Measurements from ENCODE around the gene MDH2.

The MDH2 gene

GRCh38 chr7:76066716-76067503, 19.0 kb downstream of the MDH2 start:
- WGBS (ENCODE audit: insufficient coverage) = 93% methylated on average over 13 of the region's 14 CpGs
- Histone ChIP-seq H3K4me3 (ENCODE audit: control insufficient read depth in 1 of 7, extremely low read depth in 1 of 7, insufficient read depth in 4 of 7, low read depth in 2 of 7, low read length in 6 of 7) (no peak overlapping the region), H3K9me3 (ENCODE audit: control extremely low read depth in 1 of 5, control insufficient read depth in 4 of 5, insufficient read depth in 2 of 5, low read depth in 1 of 5, low read length in 4 of 5) (no peaks in the 10 kb centered on the region), H3K27me3 (replicated peaks in 2 of 5; ENCODE audit: control insufficient read depth in 4 of 5, insufficient read depth in 5 of 5, low read length in 4 of 5) (no peaks in the 10 kb centered on the region), H3K36me3 (ENCODE audit: control insufficient read depth in 4 of 4, insufficient read depth in 4 of 4, low read length in 3 of 4) (peaks cover 6 to 58% (median 45%) of the 10 kb centered on the region in 4 experiments), H3K27ac (ENCODE audit: insufficient read depth in 1 of 2, low read depth in 1 of 2, low read length in 2 of 2, poor library complexity in 1 of 2, severe bottlenecking in 2 of 2) (no peak overlapping the region), H3K4me1 (ENCODE audit: control extremely low read depth in 1 of 4, control insufficient read depth in 4 of 4, insufficient read depth in 4 of 4, low read length in 3 of 4) (no peaks in the 10 kb centered on the region)
- no peak for DNase-seq
- POLR2A ChIA-PET = interaction anchor here (0.7 kb wide), 1 partner anchor 231 kb away, joined by 3 read pairs; no protein-coding TSS in a partner anchor
- CTCF ChIA-PET = interaction anchor here (1.1 to 1.2 kb wide), 2 partner anchors 20 to 110 kb away, joined by 4 to 5 read pairs; no protein-coding TSS in a partner anchor

GRCh38 chr7:76069238-76069638, 21.3 kb downstream of the MDH2 start:
- Histone ChIP-seq H3K27me3 (replicated peaks in 2 of 5; ENCODE audit: control insufficient read depth in 4 of 5, insufficient read depth in 5 of 5, low read length in 4 of 5) (no peaks in the 10 kb centered on the region), H3K27ac (ENCODE audit: insufficient read depth in 1 of 2, low read depth in 1 of 2, low read length in 2 of 2, poor library complexity in 1 of 2, severe bottlenecking in 2 of 2) (no peak overlapping the region), H3K4me1 (ENCODE audit: control extremely low read depth in 1 of 4, control insufficient read depth in 4 of 4, insufficient read depth in 4 of 4, low read length in 3 of 4) (no peaks in the 10 kb centered on the region), H3K9me3 (ENCODE audit: control extremely low read depth in 1 of 5, control insufficient read depth in 4 of 5, insufficient read depth in 2 of 5, low read depth in 1 of 5, low read length in 4 of 5) (no peaks in the 10 kb centered on the region), H3K36me3 (ENCODE audit: control insufficient read depth in 4 of 4, insufficient read depth in 4 of 4, low read length in 3 of 4) (peaks cover 6 to 35% (median 30%) of the 10 kb centered on the region in 4 experiments), H3K4me3 (ENCODE audit: control insufficient read depth in 1 of 7, extremely low read depth in 1 of 7, insufficient read depth in 4 of 7, low read depth in 2 of 7, low read length in 6 of 7) (no peak overlapping the region)
- DNase-seq = peak; percentile 60 to 77 (median 75)
- CTCF ChIA-PET = interaction anchor here (0.7 to 1.4 kb wide), 7 partner anchors 9 to 249 kb away, joined by 3 read pairs; no protein-coding TSS in a partner anchor
- POLR2A ChIA-PET = interaction anchor here (0.6 kb wide), 1 partner anchor 29 kb away, joined by 7 read pairs; no protein-coding TSS in a partner anchor
- WGBS (ENCODE audit: insufficient coverage) = 59% methylated on average over 7 of the region's 8 CpGs

- Histone ChIP-seq H3K9me3 (ENCODE audit: control extremely low read depth in 1 of 5, control insufficient read depth in 4 of 5, insufficient read depth in 2 of 5, low read depth in 1 of 5, low read length in 4 of 5) (peaks cover 0 to 3% (median 0%) of the 10 kb centered on the region in 5 experiments), H3K4me1 (ENCODE audit: control extremely low read depth in 1 of 4, control insufficient read depth in 4 of 4, insufficient read depth in 4 of 4, low read length in 3 of 4) (no peaks in the 10 kb centered on the region), H3K27me3 (replicated peaks in 2 of 5; ENCODE audit: control insufficient read depth in 4 of 5, insufficient read depth in 5 of 5, low read length in 4 of 5) (no peaks in the 10 kb centered on the region), H3K27ac (ENCODE audit: insufficient read depth in 1 of 2, low read depth in 1 of 2, low read length in 2 of 2, poor library complexity in 1 of 2, severe bottlenecking in 2 of 2) (no peak overlapping the region), H3K4me3 (ENCODE audit: control insufficient read depth in 1 of 7, extremely low read depth in 1 of 7, insufficient read depth in 4 of 7, low read depth in 2 of 7, low read length in 6 of 7) (no peak overlapping the region), H3K36me3 (ENCODE audit: control insufficient read depth in 4 of 4, insufficient read depth in 4 of 4, low read length in 3 of 4) (peaks cover 0 to 11% (median 9%) of the 10 kb centered on the region in 4 experiments)
- CTCF ChIA-PET = interaction anchor here (0.6 to 1.3 kb wide), 4 partner anchors 9 to 1452 kb away, joined by 3 to 5 read pairs (median 4); no protein-coding TSS in a partner anchor
- WGBS (ENCODE audit: insufficient coverage) = 98% methylated on average over 43 of the region's 47 CpGs
- POLR2A ChIA-PET = no interaction called here
- DNase-seq = no peak
These were observed 23.7 kb downstream of the MDH2 start for GRCh38 chr7:76071316-76072242.

- Histone ChIP-seq H3K27me3 (replicated peaks in 2 of 5; ENCODE audit: control insufficient read depth in 4 of 5, insufficient read depth in 5 of 5, low read length in 4 of 5) (no peaks in the 10 kb centered on the region), H3K9me3 (ENCODE audit: control extremely low read depth in 1 of 5, control insufficient read depth in 4 of 5, insufficient read depth in 2 of 5, low read depth in 1 of 5, low read length in 4 of 5) (peaks cover 0 to 3% (median 0%) of the 10 kb centered on the region in 5 experiments), H3K27ac (ENCODE audit: insufficient read depth in 1 of 2, low read depth in 1 of 2, low read length in 2 of 2, poor library complexity in 1 of 2, severe bottlenecking in 2 of 2) (no peak overlapping the region), H3K36me3 (ENCODE audit: control insufficient read depth in 4 of 4, insufficient read depth in 4 of 4, low read length in 3 of 4) (peaks cover 0 to 4% (median 2%) of the 10 kb centered on the region in 4 experiments), H3K4me3 (ENCODE audit: control insufficient read depth in 1 of 7, extremely low read depth in 1 of 7, insufficient read depth in 4 of 7, low read depth in 2 of 7, low read length in 6 of 7) (no peak overlapping the region), H3K4me1 (ENCODE audit: control extremely low read depth in 1 of 4, control insufficient read depth in 4 of 4, insufficient read depth in 4 of 4, low read length in 3 of 4) (no peaks in the 10 kb centered on the region)
- DNase-seq = no peak
- 95% methylated on average over 45 of the region's 47 CpGs for WGBS (ENCODE audit: insufficient coverage)
- CTCF ChIA-PET = interaction anchor here (2.0 kb wide), 1 partner anchor 10 kb away, joined by 7 read pairs; no protein-coding TSS in a partner anchor
- POLR2A ChIA-PET = no interaction called here
These were observed 24.6 kb downstream of the MDH2 start for GRCh38 chr7:76072243-76073148.

GRCh38 chr7:76073335-76073990, 25.6 kb downstream of the MDH2 start:
- Histone ChIP-seq H3K27ac (ENCODE audit: insufficient read depth in 1 of 2, low read depth in 1 of 2, low read length in 2 of 2, poor library complexity in 1 of 2, severe bottlenecking in 2 of 2) (no peak overlapping the region), H3K36me3 (ENCODE audit: control insufficient read depth in 4 of 4, insufficient read depth in 4 of 4, low read length in 3 of 4) (no peaks in the 10 kb centered on the region), H3K4me1 (ENCODE audit: control extremely low read depth in 1 of 4, control insufficient read depth in 4 of 4, insufficient read depth in 4 of 4, low read length in 3 of 4) (peaks cover 0 to 2% (median 0%) of the 10 kb centered on the region in 4 experiments), H3K4me3 (ENCODE audit: control insufficient read depth in 1 of 7, extremely low read depth in 1 of 7, insufficient read depth in 4 of 7, low read depth in 2 of 7, low read length in 6 of 7) (no peak overlapping the region), H3K9me3 (ENCODE audit: control extremely low read depth in 1 of 5, control insufficient read depth in 4 of 5, insufficient read depth in 2 of 5, low read depth in 1 of 5, low read length in 4 of 5) (peaks cover 0 to 3% (median 0%) of the 10 kb centered on the region in 5 experiments), H3K27me3 (replicated peaks in 2 of 5; ENCODE audit: control insufficient read depth in 4 of 5, insufficient read depth in 5 of 5, low read length in 4 of 5) (no peaks in the 10 kb centered on the region)
- ChIA-PET POLR2A (no interaction called here), CTCF (interaction anchor here (1.1 to 2.0 kb wide), 2 partner anchors 9 to 190 kb away, joined by 3 to 7 read pairs; no protein-coding TSS in a partner anchor)
- no peak for DNase-seq
- 97% methylated on average over 45 of the region's 45 CpGs for WGBS (ENCODE audit: insufficient coverage)

All from common myeloid progenitor, CD34-positive (primary cell).